Muscle layer of duodenum (tissue), 2 donors: ENCODE measurements around the gene COX5A.
A peak's percentile ranks its signal among the peaks of the same experiment; 100 is the strongest.
"Not testable (repeated sequence)": the region's sequence is repeated elsewhere in the genome, so short reads cannot be mapped to it uniquely, and the experiment has no call there.

Experiments
- H3K27ac ChIP-seq: one replicate; pipeline ENCODE4 v1.7.0; 2013; ENCODE audit warnings: mild to moderate bottlenecking, low read length
- H3K27me3 ChIP-seq: one replicate; pipeline ENCODE4 v1.7.0; 2013; ENCODE audit warnings: low read depth, mild to moderate bottlenecking, control low read depth, low read length
- H3K36me3 ChIP-seq, 2 donors: one replicate each; pipeline ENCODE4 v1.7.0; 2013; ENCODE audit warnings: low read length in 2 of 2, control low read depth in 1 of 2, mild to moderate bottlenecking in 1 of 2; ENCODE audit not compliant: insufficient read depth in 2 of 2, control insufficient read depth in 1 of 2
- H3K4me1 ChIP-seq, 2 donors: one replicate each; pipeline ENCODE4 v1.7.0; 2013; ENCODE audit warnings: low read length in 2 of 2, mild to moderate bottlenecking in 2 of 2, control low read depth in 1 of 2, moderate library complexity in 1 of 2; ENCODE audit not compliant: insufficient read depth in 2 of 2, control insufficient read depth in 1 of 2
- H3K4me3 ChIP-seq, 2 donors: one replicate each; pipeline ENCODE4 v1.7.0; 2013; ENCODE audit warnings: low read length in 2 of 2, low read depth in 1 of 2, mild to moderate bottlenecking in 1 of 2
- H3K9me3 ChIP-seq, 2 donors: one replicate each; pipeline ENCODE4 v1.7.0; 2013; ENCODE audit warnings: low read length in 2 of 2, control low read depth in 1 of 2, mild to moderate bottlenecking in 1 of 2; ENCODE audit not compliant: control insufficient read depth in 1 of 2
- donor health status: healthy.

Gene COX5A

GRCh38 chr15:74896316-74896715 is 41.6 kb downstream of the COX5A start:
- Histone ChIP-seq H3K4me3 (no peak overlapping the region), H3K36me3 (peaks cover 46 to 47% of the 10 kb centered on the region in 2 donors), H3K4me1 (peaks cover 0 to 3% of the 10 kb centered on the region in 2 donors), H3K9me3 (no peaks in the 10 kb centered on the region), H3K27me3 (no peaks in the 10 kb centered on the region), H3K27ac (no peak overlapping the region)

GRCh38 chr15:74895830-74896229 is 42.0 kb downstream of the COX5A start:
- peaks cover 42 to 43% of the 10 kb centered on the region in 2 donors for H3K36me3 ChIP-seq
- peaks cover 0 to 3% of the 10 kb centered on the region in 2 donors for H3K4me1 ChIP-seq
- no peak overlapping the region for H3K4me3 ChIP-seq
- H3K9me3 ChIP-seq: no peaks in the 10 kb centered on the region
- H3K27ac ChIP-seq: no peak overlapping the region
- H3K27me3 ChIP-seq: no peaks in the 10 kb centered on the region

- H3K36me3 ChIP-seq: peaks cover 31% of the 10 kb centered on the region in 2 donors
Observed at GRCh38 chr15:74894383-74894782, 43.5 kb downstream of the COX5A start.

GRCh38 chr15:74893627-74894026 is 44.2 kb downstream of the COX5A start:
- H3K27ac ChIP-seq: no peak overlapping the region
- H3K36me3 ChIP-seq: peaks cover 28 to 31% of the 10 kb centered on the region in 2 donors
- H3K9me3 ChIP-seq: no peaks in the 10 kb centered on the region

More at GRCh38 chr15:74894383-74894782, 43.5 kb downstream of the COX5A start:
- H3K9me3 ChIP-seq, H3K27ac ChIP-seq, H3K4me3 ChIP-seq, H3K27me3 ChIP-seq: not testable (repeated sequence)
- H3K4me1 ChIP-seq: peaks cover 0 to 12% of the 10 kb centered on the region in 2 donors

GRCh38 chr15:74892931-74893330 is 44.9 kb downstream of the COX5A start:
- peaks cover 28 to 31% of the 10 kb centered on the region in 2 donors for H3K36me3 ChIP-seq
- H3K27ac ChIP-seq: no peak overlapping the region
- H3K4me1 ChIP-seq: peaks cover 0 to 18% of the 10 kb centered on the region in 2 donors

More at GRCh38 chr15:74893627-74894026, 44.2 kb downstream of the COX5A start:
- peaks cover 0 to 18% of the 10 kb centered on the region in 2 donors for H3K4me1 ChIP-seq
- no peak overlapping the region for H3K4me3 ChIP-seq
- H3K27me3 ChIP-seq: no peaks in the 10 kb centered on the region

GRCh38 chr15:74892313-74892712 is 45.6 kb downstream of the COX5A start:
- H3K36me3 ChIP-seq: peaks cover 28 to 29% of the 10 kb centered on the region in 2 donors

More at GRCh38 chr15:74892931-74893330, 44.9 kb downstream of the COX5A start:
- Histone ChIP-seq H3K27me3 (no peaks in the 10 kb centered on the region), H3K4me3 (no peak overlapping the region), H3K9me3 (no peaks in the 10 kb centered on the region)

GRCh38 chr15:74891469-74891868 is 46.4 kb downstream of the COX5A start:
- Histone ChIP-seq H3K9me3 (no peaks in the 10 kb centered on the region), H3K27me3 (no peaks in the 10 kb centered on the region), H3K4me3 (no peak overlapping the region), H3K27ac (peak overlapping the region; percentile 80), H3K36me3 (peaks cover 21% of the 10 kb centered on the region in 2 donors), H3K4me1 (peaks cover 0 to 18% of the 10 kb centered on the region in 2 donors)

More at GRCh38 chr15:74892313-74892712, 45.6 kb downstream of the COX5A start:
- Histone ChIP-seq H3K27ac (no peak overlapping the region), H3K27me3 (no peaks in the 10 kb centered on the region), H3K4me3 (no peak overlapping the region), H3K4me1 (peaks cover 0 to 18% of the 10 kb centered on the region in 2 donors), H3K9me3 (no peaks in the 10 kb centered on the region)

- Histone ChIP-seq H3K4me3 (peak overlapping the region; percentile 88 to 96), H3K36me3 (peaks cover 16% of the 10 kb centered on the region in 2 donors), H3K4me1 (peaks cover 0 to 18% of the 10 kb centered on the region in 2 donors), H3K27ac (peak overlapping the region; percentile 80), H3K27me3 (no peaks in the 10 kb centered on the region), H3K9me3 (no peaks in the 10 kb centered on the region)
Observed at GRCh38 chr15:74890665-74890960, 47.3 kb downstream of the COX5A start.

GRCh38 chr15:74889883-74890664 is 47.8 kb downstream of the COX5A start, which contains the start of gene MPI:
Gene MPI (plus strand): TSS chr15:74890042. CDS start chr15:74890074, 32 bp downstream.
- H3K4me1 ChIP-seq: peaks cover 0 to 18% of the 10 kb centered on the region in 2 donors
- no peaks in the 10 kb centered on the region for H3K27me3 ChIP-seq
- peaks cover 16% of the 10 kb centered on the region in 2 donors for H3K36me3 ChIP-seq
- peak within 1 kb of the TSS; percentile 88 to 96 for H3K4me3 ChIP-seq
- H3K27ac ChIP-seq: peak within 1 kb of the TSS; percentile 80
- no peaks in the 10 kb centered on the region for H3K9me3 ChIP-seq

- peak overlapping the region; percentile 88 to 96 for H3K4me3 ChIP-seq
- no peaks in the 10 kb centered on the region for H3K9me3 ChIP-seq
- peaks cover 0 to 18% of the 10 kb centered on the region in 2 donors for H3K4me1 ChIP-seq
- H3K36me3 ChIP-seq: peaks cover 16% of the 10 kb centered on the region in 2 donors
- H3K27me3 ChIP-seq: no peaks in the 10 kb centered on the region
- peak overlapping the region; percentile 80 for H3K27ac ChIP-seq
Observed at GRCh38 chr15:74889390-74889882, 48.4 kb downstream of the COX5A start.

GRCh38 chr15:74888716-74889115 is 49.2 kb downstream of the COX5A start:
- no peak overlapping the region for H3K27ac ChIP-seq
- peaks cover 0 to 18% of the 10 kb centered on the region in 2 donors for H3K4me1 ChIP-seq
- no peaks in the 10 kb centered on the region for H3K9me3 ChIP-seq
- H3K27me3 ChIP-seq: no peaks in the 10 kb centered on the region
- peak overlapping the region in 1 of 2 donors; percentile 96 for H3K4me3 ChIP-seq
- H3K36me3 ChIP-seq: peaks cover 15 to 16% of the 10 kb centered on the region in 2 donors
